Skin epidermis (tissue), 12 donors: Measurements from ENCODE around the gene PCDHGA3.
"Not testable (repeated sequence)": the region's sequence is repeated elsewhere in the genome, so short reads cannot be mapped to it uniquely, and the experiment has no call there.

Experiments used
- H3K27ac ChIP-seq, 21 experiments: fragments of 200-600 bp; sonication (generic) in 11 of 21; one replicate each; pipeline ENCODE4 v1.5.0; 2020; ENCODE audit warnings: mild to moderate bottlenecking in 3 of 21, inconsistent platforms in 2 of 21, moderate library complexity in 2 of 21
- H3K4me3 ChIP-seq, 7 experiments: fragments of 200-600 bp; sonication (generic) in 2 of 7; one replicate each; pipeline ENCODE4 v1.5.0; 2020; ENCODE audit warnings: inconsistent platforms in 2 of 7, mild to moderate bottlenecking in 2 of 7, moderate library complexity in 1 of 7

PCDHGA3 gene

DNA sequence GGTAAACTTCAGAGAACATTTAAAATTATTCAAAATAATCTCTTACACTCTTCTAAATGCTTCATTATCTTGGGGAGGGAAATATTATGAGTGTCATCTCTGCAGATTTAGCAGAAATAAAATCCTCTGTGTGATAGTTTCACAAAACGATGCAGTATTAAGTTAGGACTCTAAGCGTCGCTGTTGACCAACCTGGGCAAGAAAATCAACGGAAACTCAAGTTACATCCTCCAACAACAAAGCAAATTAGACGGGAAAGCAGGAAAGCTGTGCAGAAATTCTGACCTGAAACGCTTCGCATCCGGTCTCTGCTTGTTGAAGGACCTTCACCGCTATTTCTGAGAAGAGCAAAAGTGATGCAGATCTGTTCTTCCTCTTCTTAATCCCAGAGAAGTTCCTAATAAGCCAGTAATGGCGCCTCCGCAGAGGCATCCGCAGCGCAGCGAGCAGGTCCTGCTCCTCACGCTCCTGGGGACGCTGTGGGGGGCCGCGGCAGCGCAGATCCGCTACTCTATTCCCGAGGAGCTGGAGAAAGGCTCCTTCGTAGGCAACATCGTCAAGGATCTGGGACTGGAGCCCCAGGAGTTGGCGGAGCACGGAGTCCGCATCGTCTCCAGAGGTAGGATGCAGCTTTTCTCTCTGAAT, 30.2 kb downstream of the PCDHGA3 start, which contains the start of gene PCDHGA6:
TSS of gene PCDHGA6 (plus strand) at position 219 of the 645 bp plus-strand sequence. CDS start at position 412, 193 bp downstream.
- peak within 1 kb of the TSS in 4 of 7 experiments; percentile 2 to 23 (median 10) for H3K4me3 ChIP-seq
- no peak within 1 kb of the TSS for H3K27ac ChIP-seq

DNA sequence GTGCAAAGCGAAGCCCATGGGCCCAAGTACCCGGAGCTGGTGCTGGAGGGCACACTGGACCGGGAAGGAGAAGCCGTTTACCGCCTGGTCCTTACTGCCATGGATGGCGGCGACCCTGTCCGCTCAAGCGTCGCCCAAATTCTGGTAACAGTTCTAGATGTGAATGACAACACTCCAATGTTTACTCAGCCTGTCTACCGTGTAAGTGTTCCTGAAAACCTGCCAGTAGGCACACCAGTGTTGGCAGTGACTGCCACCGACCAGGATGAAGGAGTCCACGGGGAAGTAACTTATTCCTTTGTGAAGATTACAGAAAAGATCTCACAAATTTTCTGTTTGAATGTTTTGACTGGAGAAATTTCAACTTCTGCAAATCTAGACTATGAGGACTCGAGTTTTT, 31.0 kb downstream of the PCDHGA3 start:
- Histone ChIP-seq H3K4me3 (no peak overlapping the region), H3K27ac (no peak overlapping the region)

DNA sequence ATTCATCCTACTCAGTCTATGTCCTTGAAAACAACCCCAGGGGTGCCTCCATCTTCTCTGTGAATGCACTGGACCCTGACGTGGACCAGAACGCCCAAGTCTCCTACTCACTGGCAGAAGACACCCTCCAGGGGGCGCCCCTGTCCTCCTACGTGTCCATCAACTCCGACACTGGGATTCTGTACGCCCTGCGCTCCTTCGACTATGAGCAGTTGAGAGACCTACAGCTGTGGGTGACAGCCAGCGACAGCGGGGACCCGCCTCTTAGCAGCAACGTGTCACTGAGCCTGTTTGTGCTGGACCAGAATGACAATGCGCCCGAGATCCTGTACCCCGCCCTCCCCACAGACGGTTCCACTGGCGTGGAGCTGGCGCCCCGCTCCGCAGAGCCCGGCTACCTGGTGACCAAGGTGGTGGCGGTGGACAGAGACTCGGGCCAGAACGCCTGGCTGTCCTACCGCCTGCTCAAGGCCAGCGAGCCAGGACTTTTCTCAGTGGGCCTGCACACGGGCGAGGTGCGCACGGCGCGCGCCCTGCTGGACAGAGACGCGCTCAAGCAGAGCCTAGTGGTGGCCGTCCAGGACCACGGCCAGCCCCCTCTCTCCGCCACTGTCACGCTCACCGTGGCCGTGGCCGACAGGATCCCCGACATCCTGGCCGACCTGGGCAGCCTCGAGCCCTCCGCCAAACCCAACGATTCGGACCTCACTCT, 32.0 kb downstream of the PCDHGA3 start:
- H3K27ac ChIP-seq, H3K4me3 ChIP-seq: not testable (repeated sequence)

DNA sequence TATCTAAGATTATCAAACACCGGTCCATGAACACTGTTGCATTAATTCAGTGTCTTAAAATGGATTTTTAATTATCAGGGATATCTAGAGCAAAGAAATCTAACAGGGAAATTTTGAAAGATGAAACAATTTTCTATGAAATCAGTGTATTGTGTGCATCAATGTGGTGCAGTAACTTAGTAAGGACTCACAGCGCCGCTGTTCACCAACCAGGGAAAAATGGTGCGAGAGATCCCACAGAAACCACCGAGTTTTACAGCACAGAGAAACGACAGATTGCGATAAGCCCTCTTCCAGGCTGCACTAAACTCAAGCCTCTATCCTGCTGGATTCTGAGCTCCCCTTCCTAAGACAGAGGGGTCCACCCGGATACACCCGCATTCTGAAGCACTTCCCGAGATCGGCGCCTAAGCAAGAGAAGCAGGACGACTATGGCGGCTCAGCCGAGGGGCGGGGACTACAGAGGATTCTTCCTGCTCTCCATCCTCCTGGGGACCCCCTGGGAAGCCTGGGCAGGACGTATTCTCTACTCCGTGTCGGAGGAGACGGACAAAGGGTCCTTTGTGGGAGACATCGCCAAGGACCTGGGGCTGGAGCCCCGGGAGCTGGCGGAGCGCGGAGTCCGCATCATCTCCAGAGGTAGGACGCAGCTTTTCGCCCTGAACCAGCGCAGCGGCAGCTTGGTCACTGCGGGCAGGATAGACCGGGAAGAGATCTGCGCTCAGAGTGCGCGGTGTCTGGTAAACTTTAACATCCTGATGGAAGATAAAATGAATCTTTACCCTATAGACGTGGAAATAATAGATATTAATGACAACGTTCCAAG, 39.1 kb downstream of the PCDHGA3 start, which contains the start of gene PCDHGA7:
TSS of gene PCDHGA7 (plus strand) at position 274 of the 826 bp plus-strand sequence. CDS start at position 432, 158 bp downstream.
- peak within 1 kb of the TSS in 4 of 7 experiments; percentile 10 to 30 (median 14) for H3K4me3 ChIP-seq
- H3K27ac ChIP-seq = no peak within 1 kb of the TSS

DNA sequence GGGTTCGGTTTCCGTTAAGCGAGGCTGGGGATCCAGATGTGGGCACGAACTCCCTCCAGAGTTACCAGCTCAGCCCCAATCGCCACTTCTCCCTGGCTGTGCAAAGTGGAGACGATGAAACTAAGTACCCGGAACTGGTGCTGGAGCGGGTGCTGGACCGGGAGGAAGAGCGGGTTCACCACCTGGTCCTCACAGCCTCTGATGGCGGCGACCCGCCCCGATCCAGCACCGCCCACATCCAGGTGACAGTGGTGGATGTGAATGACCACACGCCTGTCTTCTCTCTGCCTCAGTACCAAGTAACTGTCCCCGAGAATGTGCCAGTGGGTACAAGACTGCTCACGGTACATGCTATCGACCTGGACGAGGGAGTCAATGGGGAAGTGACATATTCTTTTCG, 39.7 kb downstream of the PCDHGA3 start:
- Histone ChIP-seq H3K27ac (no peak overlapping the region), H3K4me3 (peak overlapping the region in 2 of 7 experiments; percentile 10 to 30)

DNA sequence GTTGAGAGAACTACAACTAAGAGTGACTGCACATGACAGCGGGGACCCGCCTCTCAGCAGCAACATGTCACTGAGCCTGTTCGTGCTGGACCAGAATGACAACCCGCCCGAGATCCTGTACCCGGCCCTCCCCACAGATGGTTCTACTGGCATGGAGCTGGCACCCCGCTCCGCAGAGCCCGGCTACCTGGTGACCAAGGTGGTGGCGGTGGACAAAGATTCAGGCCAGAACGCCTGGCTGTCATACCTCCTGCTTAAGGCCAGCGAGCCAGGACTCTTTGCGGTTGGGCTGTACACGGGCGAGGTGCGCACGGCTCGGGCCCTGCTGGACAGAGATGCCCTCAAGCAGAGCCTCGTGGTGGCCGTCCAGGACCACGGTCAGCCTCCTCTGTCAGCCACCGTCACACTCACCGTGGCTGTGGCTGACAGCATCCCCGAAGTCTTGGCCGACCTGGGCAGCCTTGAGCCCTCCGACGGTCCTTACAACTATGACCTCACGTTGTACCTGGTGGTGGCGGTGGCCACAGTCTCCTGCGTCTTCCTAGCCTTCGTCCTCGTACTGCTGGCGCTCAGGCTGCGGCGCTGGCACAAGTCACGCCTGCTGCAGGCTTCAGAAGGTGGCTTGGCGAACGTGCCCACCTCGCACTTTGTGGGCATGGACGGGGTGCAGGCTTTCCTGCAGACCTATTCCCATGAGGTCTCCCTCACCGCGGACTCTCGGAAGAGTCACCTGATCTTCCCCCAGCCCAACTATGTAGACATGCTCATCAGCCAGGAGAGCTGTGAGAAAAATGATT, 41.0 kb downstream of the PCDHGA3 start:
- Histone ChIP-seq H3K4me3 (no peak overlapping the region), H3K27ac (no peak overlapping the region)

DNA sequence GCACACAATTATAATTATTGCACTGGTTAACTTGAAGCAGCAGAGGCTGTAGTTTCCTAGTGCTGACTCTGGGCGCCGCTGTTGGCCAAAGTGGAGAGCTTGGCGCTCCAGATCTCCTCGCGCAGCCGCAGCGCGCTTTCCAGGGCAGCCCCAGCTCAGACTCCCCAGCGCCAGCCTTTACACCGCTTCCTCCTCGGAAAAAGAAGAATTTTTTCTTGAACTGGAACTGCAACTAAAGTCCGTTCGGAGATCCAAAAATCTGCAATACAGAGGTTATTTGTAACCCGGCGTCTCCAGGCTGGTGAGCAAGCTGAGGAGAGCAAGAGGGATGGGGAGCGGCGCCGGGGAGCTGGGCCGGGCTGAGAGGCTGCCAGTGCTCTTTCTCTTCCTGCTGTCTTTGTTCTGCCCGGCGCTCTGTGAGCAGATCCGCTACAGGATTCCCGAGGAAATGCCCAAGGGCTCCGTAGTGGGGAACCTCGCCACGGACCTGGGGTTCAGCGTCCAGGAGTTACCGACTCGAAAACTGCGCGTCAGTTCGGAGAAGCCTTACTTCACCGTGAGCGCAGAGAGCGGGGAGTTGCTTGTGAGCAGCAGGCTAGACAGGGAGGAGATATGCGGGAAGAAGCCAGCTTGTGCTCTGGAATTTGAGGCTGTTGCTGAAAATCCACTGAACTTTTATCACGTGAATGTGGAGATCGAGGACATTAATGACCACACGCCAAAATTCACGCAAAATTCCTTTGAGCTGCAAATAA, 44.1 kb downstream of the PCDHGA3 start, which contains the start of gene PCDHGB4:
TSS of gene PCDHGB4 (plus strand) at position 142 of the 755 bp plus-strand sequence. CDS start at position 329, 187 bp downstream.
- not testable (repeated sequence) for H3K27ac ChIP-seq, H3K4me3 ChIP-seq

DNA sequence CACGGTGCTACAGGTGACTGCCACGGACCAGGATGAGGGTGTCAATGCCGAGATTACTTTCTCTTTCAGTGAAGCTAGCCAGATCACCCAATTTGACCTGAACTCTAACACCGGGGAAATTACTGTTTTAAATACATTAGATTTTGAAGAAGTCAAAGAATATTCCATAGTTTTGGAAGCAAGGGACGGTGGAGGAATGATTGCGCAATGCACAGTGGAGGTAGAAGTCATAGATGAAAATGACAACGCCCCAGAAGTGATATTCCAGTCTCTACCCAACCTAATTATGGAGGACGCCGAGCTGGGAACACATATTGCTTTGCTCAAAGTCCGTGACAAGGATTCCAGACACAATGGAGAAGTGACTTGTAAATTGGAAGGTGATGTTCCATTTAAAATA, 45.0 kb downstream of the PCDHGA3 start:
- H3K27ac ChIP-seq = no peak overlapping the region
- no peak overlapping the region for H3K4me3 ChIP-seq

DNA sequence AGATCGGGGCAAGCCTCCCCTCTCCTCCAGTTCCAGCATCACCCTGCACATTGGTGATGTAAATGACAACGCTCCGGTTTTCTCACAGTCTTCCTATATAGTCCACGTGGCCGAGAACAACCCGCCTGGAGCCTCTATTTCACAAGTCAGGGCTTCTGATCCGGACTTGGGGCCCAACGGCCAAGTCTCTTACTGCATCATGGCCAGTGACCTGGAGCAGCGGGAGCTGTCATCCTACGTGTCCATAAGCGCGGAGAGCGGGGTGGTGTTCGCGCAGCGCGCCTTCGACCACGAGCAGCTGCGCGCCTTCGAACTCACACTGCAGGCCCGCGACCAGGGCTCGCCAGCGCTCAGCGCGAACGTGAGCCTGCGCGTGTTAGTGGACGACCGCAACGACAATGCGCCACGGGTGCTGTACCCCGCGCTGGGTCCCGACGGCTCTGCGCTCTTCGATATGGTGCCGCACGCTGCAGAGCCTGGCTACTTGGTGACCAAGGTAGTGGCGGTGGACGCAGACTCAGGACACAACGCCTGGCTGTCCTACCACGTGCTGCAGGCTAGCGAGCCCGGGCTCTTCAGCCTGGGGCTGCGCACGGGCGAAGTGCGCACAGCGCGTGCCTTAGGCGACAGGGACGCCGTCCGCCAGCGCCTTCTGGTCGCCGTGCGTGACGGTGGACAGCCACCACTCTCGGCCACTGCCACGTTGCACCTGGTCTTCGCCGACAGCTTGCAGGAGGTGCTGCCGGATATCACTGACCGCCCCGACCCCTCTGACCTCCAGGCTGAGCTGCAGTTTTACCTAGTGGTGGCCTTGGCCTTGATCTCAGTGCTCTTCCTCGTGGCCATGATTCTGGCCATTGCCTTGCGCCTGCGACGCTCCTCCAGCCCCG, 45.8 kb downstream of the PCDHGA3 start:
- H3K4me3 ChIP-seq = no peak overlapping the region

DNA sequence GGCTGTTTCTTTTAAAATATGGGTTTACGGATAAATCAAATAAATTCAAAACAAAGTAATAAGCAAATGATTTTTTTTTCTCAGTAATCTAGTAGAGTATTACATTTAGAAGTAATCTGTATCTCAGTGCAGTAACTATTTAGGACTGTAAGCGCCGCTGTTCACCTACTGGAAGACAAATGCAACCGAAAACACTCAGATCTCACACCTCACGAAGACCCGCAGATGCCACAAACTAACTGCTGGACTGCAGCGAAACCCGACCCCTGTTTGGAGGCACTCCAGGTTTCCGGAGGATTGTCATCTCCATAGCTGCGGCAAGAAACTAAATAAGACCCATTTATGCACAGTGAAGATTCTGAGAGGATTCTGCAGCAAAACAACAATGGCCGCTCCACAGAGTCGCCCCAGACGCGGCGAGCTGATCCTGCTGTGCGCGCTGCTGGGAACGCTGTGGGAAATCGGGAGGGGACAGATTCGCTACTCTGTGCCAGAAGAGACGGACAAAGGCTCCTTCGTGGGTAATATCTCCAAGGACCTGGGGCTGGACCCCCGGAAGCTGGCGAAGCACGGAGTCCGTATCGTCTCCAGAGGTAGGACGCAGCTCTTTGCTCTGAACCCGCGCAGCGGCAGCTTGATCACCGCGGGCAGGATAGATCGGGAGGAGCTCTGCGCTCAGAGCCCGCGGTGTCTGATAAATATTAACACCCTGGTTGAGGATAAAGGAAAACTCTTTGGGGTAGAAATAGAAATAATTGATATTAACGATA, 49.0 kb downstream of the PCDHGA3 start, which contains the start of gene PCDHGA8:
TSS of gene PCDHGA8 (plus strand) at position 205 of the 770 bp plus-strand sequence. CDS start at position 386, 181 bp downstream.
- Histone ChIP-seq H3K4me3 (no peak within 1 kb of the TSS), H3K27ac (no peak within 1 kb of the TSS)

More for the DNA sequence above, 45.8 kb downstream of the PCDHGA3 start:
- H3K27ac ChIP-seq = no peak overlapping the region

DNA sequence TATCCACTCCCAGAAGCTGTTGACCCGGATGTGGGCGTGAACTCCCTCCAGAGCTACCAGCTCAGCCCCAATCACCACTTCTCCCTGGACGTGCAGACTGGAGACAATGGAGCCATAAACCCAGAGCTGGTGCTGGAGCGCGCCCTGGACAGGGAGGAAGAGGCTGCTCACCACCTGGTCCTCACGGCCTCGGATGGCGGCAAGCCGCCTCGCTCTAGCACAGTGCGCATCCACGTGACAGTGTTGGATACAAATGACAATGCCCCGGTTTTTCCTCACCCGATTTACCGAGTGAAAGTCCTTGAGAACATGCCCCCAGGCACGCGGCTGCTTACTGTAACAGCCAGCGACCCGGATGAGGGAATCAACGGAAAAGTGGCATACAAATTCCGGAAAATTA, 49.6 kb downstream of the PCDHGA3 start:
- Histone ChIP-seq H3K27ac (no peak overlapping the region), H3K4me3 (no peak overlapping the region)

DNA sequence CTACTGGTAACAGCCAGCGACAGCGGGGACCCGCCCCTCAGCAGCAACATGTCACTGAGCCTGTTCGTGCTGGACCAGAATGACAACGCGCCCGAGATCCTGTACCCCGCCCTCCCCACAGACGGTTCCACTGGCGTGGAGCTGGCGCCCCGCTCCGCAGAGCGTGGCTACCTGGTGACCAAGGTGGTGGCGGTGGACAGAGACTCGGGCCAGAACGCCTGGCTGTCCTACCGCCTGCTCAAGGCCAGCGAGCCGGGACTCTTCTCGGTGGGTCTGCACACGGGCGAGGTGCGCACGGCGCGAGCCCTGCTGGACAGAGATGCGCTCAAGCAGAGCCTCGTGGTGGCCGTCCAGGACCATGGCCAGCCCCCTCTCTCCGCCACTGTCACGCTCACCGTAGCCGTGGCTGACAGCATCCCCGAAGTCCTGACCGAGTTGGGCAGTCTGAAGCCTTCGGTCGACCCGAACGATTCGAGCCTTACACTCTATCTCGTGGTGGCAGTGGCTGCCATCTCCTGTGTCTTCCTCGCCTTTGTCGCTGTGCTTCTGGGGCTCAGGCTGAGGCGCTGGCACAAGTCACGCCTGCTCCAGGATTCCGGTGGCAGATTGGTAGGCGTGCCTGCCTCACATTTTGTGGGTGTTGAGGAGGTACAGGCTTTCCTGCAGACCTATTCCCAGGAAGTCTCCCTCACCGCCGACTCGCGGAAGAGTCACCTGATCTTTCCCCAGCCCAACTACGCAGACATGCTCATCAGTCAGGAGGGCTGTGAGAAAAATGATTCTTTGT, 51.0 kb downstream of the PCDHGA3 start:
- not testable (repeated sequence) for H3K4me3 ChIP-seq, H3K27ac ChIP-seq
